ENCODE data around the gene RNU2-63P. TPM values are rescaled to one million over a fixed set of nuclear protein-coding genes. Genes with fewer than 3 reads are reported as not detected.
"Not testable (repeated sequence)": the region's sequence is repeated elsewhere in the genome, so short reads cannot be mapped to it uniquely, and the experiment has no call there.

Gene RNU2-63P
- total RNA-seq, 2 donors from 2014 or later = not detected

- Histone ChIP-seq H3K27ac (no peak overlapping the region), H3K36me3 (no peaks in the 10 kb centered on the region), H3K27me3 (no peaks in the 10 kb centered on the region), H3K9me3 (no peaks in the 10 kb centered on the region), H3K4me1 (peaks cover 0 to 34% of the 10 kb centered on the region in 2 donors), H3K4me3 (no peak overlapping the region)
- no peak for TF ChIP-seq CTCF (IDR thresholded peaks at IDR 0.05)
- no peak for DNase-seq (ENCODE audit: low spot score)
Observed at GRCh38 chr2:88051792-88052191, 35.4 kb upstream of the RNU2-63P start.

GRCh38 chr2:88049622-88050021 lies 33.3 kb upstream of the RNU2-63P start:
- Histone ChIP-seq H3K4me1 (peaks cover 0 to 27% of the 10 kb centered on the region in 2 donors), H3K27ac (no peak overlapping the region), H3K36me3 (no peaks in the 10 kb centered on the region), H3K27me3 (no peaks in the 10 kb centered on the region), H3K9me3 (no peaks in the 10 kb centered on the region), H3K4me3 (no peak overlapping the region)
- TF ChIP-seq CTCF (IDR thresholded peaks at IDR 0.05) = no peak
- DNase-seq (ENCODE audit: low spot score) = no peak

- no peaks in the 10 kb centered on the region for H3K9me3 ChIP-seq
- H3K27ac ChIP-seq = no peak overlapping the region
- peaks cover 0 to 20% of the 10 kb centered on the region in 2 donors for H3K4me1 ChIP-seq
- no peak overlapping the region for H3K4me3 ChIP-seq
- no peaks in the 10 kb centered on the region for H3K27me3 ChIP-seq
- TF ChIP-seq CTCF (IDR thresholded peaks at IDR 0.05) = no peak
- no peak for DNase-seq (ENCODE audit: low spot score)
- no peaks in the 10 kb centered on the region for H3K36me3 ChIP-seq
Observed at GRCh38 chr2:88048541-88048940, 32.2 kb upstream of the RNU2-63P start.

- not testable (repeated sequence) for H3K4me3 ChIP-seq; H3K27ac ChIP-seq; DNase-seq (ENCODE audit: low spot score); H3K27me3 ChIP-seq; H3K9me3 ChIP-seq; H3K36me3 ChIP-seq; H3K4me1 ChIP-seq
Observed at GRCh38 chr2:88045561-88045960, 29.2 kb upstream of the RNU2-63P start.

- Histone ChIP-seq H3K4me1 (peaks cover 0 to 9% of the 10 kb centered on the region in 2 donors), H3K9me3 (no peaks in the 10 kb centered on the region), H3K36me3 (no peaks in the 10 kb centered on the region), H3K27me3 (no peaks in the 10 kb centered on the region), H3K27ac (no peak overlapping the region), H3K4me3 (no peak overlapping the region)
- TF ChIP-seq CTCF (IDR thresholded peaks at IDR 0.05) = no peak
- no peak for DNase-seq (ENCODE audit: low spot score)
Observed at GRCh38 chr2:88042476-88042875, 26.1 kb upstream of the RNU2-63P start.

- H3K4me1 ChIP-seq = peaks cover 0 to 4% of the 10 kb centered on the region in 2 donors
- no peaks in the 10 kb centered on the region for H3K27me3 ChIP-seq
- no peak overlapping the region for H3K4me3 ChIP-seq
- H3K36me3 ChIP-seq = peaks cover 15% of the 10 kb centered on the region
- no peak overlapping the region for H3K27ac ChIP-seq
- no peak for DNase-seq (ENCODE audit: low spot score)
- no peaks in the 10 kb centered on the region for H3K9me3 ChIP-seq
- no peak for TF ChIP-seq CTCF (IDR thresholded peaks at IDR 0.05)
Observed at GRCh38 chr2:88038263-88039105, 22.1 kb upstream of the RNU2-63P start.
